Left ventricle myocardium inferior (tissue), 1 donor: ENCODE data around the gene PXDN. TPM values are rescaled to one million over a fixed set of nuclear protein-coding genes. Genes with fewer than 3 reads are reported as not detected.
A peak's percentile ranks its signal among the peaks of the same experiment; 100 is the strongest.
"Not testable (repeated sequence)": the region's sequence is repeated elsewhere in the genome, so short reads cannot be mapped to it uniquely, and the experiment has no call there.

ENCODE experiments used
- DNase-seq: peaks from one replicate; pipeline ENCODE4 v3.0.0-alpha.2; 2020
- H3K27ac ChIP-seq: fragments of 200-600 bp; replicated peaks from 2 replicates; pipeline ENCODE4 v1.8.0; 2021
- H3K27me3 ChIP-seq: fragments of 200-600 bp; 2 replicates; pipeline ENCODE4 v1.8.0; 2021; ENCODE audit warnings: low read depth
- H3K36me3 ChIP-seq: fragments of 200-600 bp; 2 replicates; pipeline ENCODE4 v1.8.0; 2021
- H3K4me1 ChIP-seq: fragments of 200-600 bp; 2 replicates; pipeline ENCODE4 v1.8.0; 2021
- H3K4me3 ChIP-seq: fragments of 200-600 bp; 2 replicates; pipeline ENCODE4 v1.8.0; 2021; ENCODE audit warnings: mild to moderate bottlenecking, moderate library complexity
- H3K9me3 ChIP-seq: fragments of 200-600 bp; replicated peaks from 2 replicates; pipeline ENCODE4 v1.8.0; 2021
- intact Hi-C: fragments of 100-400 bp; cut with micrococcal nuclease; formaldehyde crosslinking; loops from one replicate; pipeline ENCODE4 v1.11.0; 2022
- total RNA-seq: library from RNA; stranded (reverse); fragmentation: NEBNext Ultra II Directional; extraction: Animal tissue kit (Norgen Biotek cat#: 25700); gene quantifications from one replicate; pipeline ENCODE4 v1.2.1, GENCODE V29; 2021
- TF ChIP-seq, protein P1 (sequence below): fragments of 200-600 bp; IDR thresholded peaks from 2 replicates; pipeline ENCODE4 v1.8.0; 2021; ENCODE audit warnings: antibody characterized with exemption, mild to moderate bottlenecking, borderline replicate concordance
- donor health status: DM: no; HTN: yes; CAD: no; lungs with severe emphysema.

The PXDN gene
- total RNA-seq, 1 donor from 2014 or later: 15.7 TPM

GRCh38 chr2:1682181-1682440, 62.2 kb downstream of the PXDN start:
- peaks cover 6% of the 10 kb centered on the region for H3K27me3 ChIP-seq
- no peak for DNase-seq
- TF ChIP-seq, protein P1, sequence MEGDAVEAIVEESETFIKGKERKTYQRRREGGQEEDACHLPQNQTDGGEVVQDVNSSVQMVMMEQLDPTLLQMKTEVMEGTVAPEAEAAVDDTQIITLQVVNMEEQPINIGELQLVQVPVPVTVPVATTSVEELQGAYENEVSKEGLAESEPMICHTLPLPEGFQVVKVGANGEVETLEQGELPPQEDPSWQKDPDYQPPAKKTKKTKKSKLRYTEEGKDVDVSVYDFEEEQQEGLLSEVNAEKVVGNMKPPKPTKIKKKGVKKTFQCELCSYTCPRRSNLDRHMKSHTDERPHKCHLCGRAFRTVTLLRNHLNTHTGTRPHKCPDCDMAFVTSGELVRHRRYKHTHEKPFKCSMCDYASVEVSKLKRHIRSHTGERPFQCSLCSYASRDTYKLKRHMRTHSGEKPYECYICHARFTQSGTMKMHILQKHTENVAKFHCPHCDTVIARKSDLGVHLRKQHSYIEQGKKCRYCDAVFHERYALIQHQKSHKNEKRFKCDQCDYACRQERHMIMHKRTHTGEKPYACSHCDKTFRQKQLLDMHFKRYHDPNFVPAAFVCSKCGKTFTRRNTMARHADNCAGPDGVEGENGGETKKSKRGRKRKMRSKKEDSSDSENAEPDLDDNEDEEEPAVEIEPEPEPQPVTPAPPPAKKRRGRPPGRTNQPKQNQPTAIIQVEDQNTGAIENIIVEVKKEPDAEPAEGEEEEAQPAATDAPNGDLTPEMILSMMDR: no peak
- no peak overlapping the region for H3K27ac ChIP-seq
- H3K4me3 ChIP-seq: no peak overlapping the region
- H3K36me3 ChIP-seq: peaks cover 53% of the 10 kb centered on the region
- peaks cover 36% of the 10 kb centered on the region for H3K4me1 ChIP-seq
- intact Hi-C loops: no loop called here
- H3K9me3 ChIP-seq: no peaks in the 10 kb centered on the region

DNA sequence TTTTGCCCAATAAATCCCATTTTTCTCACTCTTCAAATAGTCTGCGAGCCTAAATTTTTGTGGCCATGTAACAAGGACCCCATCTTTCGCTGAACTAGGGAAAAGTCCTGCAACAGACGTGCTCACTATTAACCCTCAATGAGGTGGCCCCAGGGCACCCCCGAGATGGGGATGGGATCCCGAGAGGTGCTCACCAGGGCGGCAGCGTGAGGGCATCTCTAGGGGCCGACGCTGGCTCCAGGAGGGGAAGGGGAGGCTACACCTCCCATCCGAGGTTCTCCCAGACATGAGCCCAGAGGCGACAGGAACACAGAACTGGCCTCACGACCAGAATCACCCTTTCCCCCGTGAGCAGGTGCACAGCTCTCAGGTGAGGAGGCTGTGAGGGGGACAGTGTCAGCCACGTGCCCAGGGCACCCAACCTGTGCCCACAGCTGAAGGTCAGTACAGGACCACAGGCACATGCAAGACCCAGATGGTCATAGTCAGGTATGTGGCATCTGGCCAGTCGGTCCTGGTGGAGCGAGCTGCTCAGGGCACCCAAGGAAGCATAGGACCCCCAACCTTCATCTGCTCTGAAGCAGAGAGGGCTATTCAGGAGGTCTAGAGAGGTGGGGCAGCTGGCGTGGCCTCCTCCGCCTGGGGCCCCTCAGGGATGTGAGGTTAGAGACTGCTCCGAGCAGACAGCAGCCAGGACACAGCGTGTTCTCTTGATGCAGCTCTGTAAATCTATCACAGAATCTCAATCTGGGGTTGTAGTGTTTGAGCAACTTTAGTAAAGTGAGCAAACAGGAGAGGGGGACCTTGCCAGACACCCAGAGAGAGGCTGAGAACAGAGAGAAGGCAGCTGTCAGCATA, 62.8 kb downstream of the PXDN start:
- H3K27ac ChIP-seq: peak overlapping the region; percentile 27
- H3K4me3 ChIP-seq: no peak overlapping the region
- peaks cover 6% of the 10 kb centered on the region for H3K27me3 ChIP-seq
- intact Hi-C loops: no loop called here
- DNase-seq: no peak
- peaks cover 53% of the 10 kb centered on the region for H3K36me3 ChIP-seq
- no peaks in the 10 kb centered on the region for H3K9me3 ChIP-seq
- peaks cover 36% of the 10 kb centered on the region for H3K4me1 ChIP-seq
- TF ChIP-seq, protein P1: no peak

DNA sequence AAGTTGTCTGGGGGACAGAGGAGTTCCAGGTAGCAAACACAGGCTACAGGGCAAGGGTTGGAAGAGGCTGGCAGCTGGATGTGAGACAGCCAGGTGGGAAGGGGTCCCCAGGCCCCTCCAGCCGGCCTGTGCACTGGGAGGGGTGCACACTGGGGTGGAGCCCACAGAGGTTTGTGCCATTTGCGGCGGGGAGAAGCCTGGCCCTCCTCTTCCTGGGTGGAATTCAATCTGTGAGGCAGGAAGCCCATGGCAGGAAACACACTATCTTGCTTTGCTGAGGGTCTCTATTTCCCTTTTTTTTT, 63.3 kb downstream of the PXDN start:
- Histone ChIP-seq H3K27me3 (peaks cover 6% of the 10 kb centered on the region), H3K27ac (no peak overlapping the region), H3K4me1 (peaks cover 30% of the 10 kb centered on the region), H3K9me3 (no peaks in the 10 kb centered on the region), H3K36me3 (peaks cover 58% of the 10 kb centered on the region), H3K4me3 (no peak overlapping the region)
- intact Hi-C loops: no loop called here
- TF ChIP-seq, protein P1: no peak
- no peak for DNase-seq

- no peak for DNase-seq
- Histone ChIP-seq H3K4me1 (peaks cover 24% of the 10 kb centered on the region), H3K27me3 (peaks cover 4% of the 10 kb centered on the region), H3K27ac (no peak overlapping the region), H3K36me3 (peaks cover 64% of the 10 kb centered on the region), H3K9me3 (no peaks in the 10 kb centered on the region), H3K4me3 (no peak overlapping the region)
- intact Hi-C loops: no loop called here
- TF ChIP-seq, protein P1: no peak
Observed at GRCh38 chr2:1680222-1681016, 63.9 kb downstream of the PXDN start.

DNA sequence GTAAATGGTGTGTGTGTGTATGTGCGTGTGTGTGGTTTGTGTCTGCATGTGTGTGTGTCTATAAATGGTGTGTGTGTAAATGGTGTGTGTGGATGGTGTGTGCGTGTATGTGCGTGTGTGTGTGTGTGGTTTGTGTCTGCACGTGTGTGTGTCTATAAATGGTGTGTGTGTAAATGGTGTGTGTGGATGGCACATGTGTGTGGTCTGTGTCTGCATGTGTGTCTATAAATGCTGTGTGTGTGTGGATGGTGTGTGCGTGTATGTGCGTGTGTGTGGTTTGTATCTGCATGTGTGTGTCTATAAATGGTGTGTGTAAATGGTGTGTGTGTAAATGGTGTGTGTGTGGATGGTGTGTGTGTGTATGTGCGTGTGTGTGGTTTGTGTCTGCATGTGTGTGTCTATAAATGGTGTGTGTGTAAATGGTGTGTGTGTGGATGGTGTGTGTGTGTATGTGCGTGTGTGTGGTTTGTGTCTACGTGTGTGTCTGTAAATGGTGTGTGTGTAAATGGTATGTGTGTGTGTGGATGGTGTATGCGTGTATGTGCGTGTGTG, 64.8 kb downstream of the PXDN start:
- H3K9me3 ChIP-seq, H3K4me3 ChIP-seq, DNase-seq, H3K27ac ChIP-seq, intact Hi-C loops, H3K27me3 ChIP-seq: not testable (repeated sequence)
- peaks cover 66% of the 10 kb centered on the region for H3K36me3 ChIP-seq
- H3K4me1 ChIP-seq: peaks cover 21% of the 10 kb centered on the region

DNA sequence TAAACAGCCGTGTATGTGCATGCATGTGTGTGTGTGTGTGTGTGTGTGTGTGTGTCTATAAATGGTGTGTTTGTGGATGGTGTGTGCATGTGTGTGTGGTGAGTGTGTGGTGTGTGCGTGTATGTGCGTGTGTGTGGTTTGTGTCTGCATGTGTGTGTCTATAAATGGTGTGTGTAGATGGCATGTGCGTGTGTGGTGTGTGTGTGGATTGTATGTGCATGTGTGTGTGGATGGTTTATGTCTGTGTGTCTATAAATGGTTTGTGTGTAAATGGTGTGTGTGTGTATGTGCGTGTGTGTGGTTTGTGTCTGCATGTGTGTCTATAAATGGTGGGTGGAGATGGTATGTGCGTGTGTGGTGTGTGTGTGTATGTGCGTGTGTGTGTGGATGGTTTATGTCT, 65.2 kb downstream of the PXDN start:
- peaks cover 69% of the 10 kb centered on the region for H3K36me3 ChIP-seq
- DNase-seq, H3K27ac ChIP-seq, H3K9me3 ChIP-seq, intact Hi-C loops, H3K27me3 ChIP-seq, H3K4me3 ChIP-seq: not testable (repeated sequence)
- peaks cover 21% of the 10 kb centered on the region for H3K4me1 ChIP-seq
